GF-D8 (cell line): ENCODE data around the gene SRGAP2B.
"Not testable (repeated sequence)": the region's sequence is repeated elsewhere in the genome, so short reads cannot be mapped to it uniquely, and the experiment has no call there.

Experiments used
- DNase-seq: peaks from one replicate; lab custom pipeline; 2025; lab: John Stamatoyannopoulos, UW

SRGAP2B gene

GRCh38 chr1:145041519-145041918, 53.6 kb downstream of the SRGAP2B start:
- DNase-seq = not testable (repeated sequence)

- not testable (repeated sequence) for DNase-seq
These were observed 59.1 kb downstream of the SRGAP2B start for GRCh38 chr1:145036019-145036418.

GRCh38 chr1:145033523-145033922, 61.6 kb downstream of the SRGAP2B start:
- DNase-seq = not testable (repeated sequence)

GRCh38 chr1:145027251-145027650, 67.9 kb downstream of the SRGAP2B start:
- DNase-seq = not testable (repeated sequence)

- not testable (repeated sequence) for DNase-seq
These were observed 69.8 kb downstream of the SRGAP2B start for GRCh38 chr1:145025286-145025685.

- not testable (repeated sequence) for DNase-seq
These were observed 72.9 kb downstream of the SRGAP2B start for GRCh38 chr1:145022259-145022658.

- DNase-seq = not testable (repeated sequence)
These were observed 73.4 kb downstream of the SRGAP2B start for GRCh38 chr1:145021749-145022148.

GRCh38 chr1:145019709-145020108, 75.4 kb downstream of the SRGAP2B start:
- DNase-seq = not testable (repeated sequence)

- not testable (repeated sequence) for DNase-seq
These were observed 77.4 kb downstream of the SRGAP2B start for GRCh38 chr1:145017725-145018124.

GRCh38 chr1:145016492-145016862, 78.7 kb downstream of the SRGAP2B start:
- not testable (repeated sequence) for DNase-seq

GRCh38 chr1:145015744-145016491, 79.2 kb downstream of the SRGAP2B start:
- DNase-seq = not testable (repeated sequence)

- not testable (repeated sequence) for DNase-seq
These were observed 81.8 kb downstream of the SRGAP2B start for GRCh38 chr1:145013353-145013752.

GRCh38 chr1:145011811-145012210, 83.3 kb downstream of the SRGAP2B start:
- DNase-seq = not testable (repeated sequence)

GRCh38 chr1:145010580-145010979, 84.5 kb downstream of the SRGAP2B start:
- DNase-seq = not testable (repeated sequence)

- not testable (repeated sequence) for DNase-seq
These were observed 85.2 kb downstream of the SRGAP2B start for GRCh38 chr1:145009928-145010327.

GRCh38 chr1:145008388-145008787, 86.7 kb downstream of the SRGAP2B start:
- not testable (repeated sequence) for DNase-seq

- DNase-seq = not testable (repeated sequence)
These were observed 90.0 kb downstream of the SRGAP2B start for GRCh38 chr1:145005142-145005541.

- DNase-seq = not testable (repeated sequence)
These were observed 93.7 kb downstream of the SRGAP2B start for GRCh38 chr1:145001381-145001780.

- not testable (repeated sequence) for DNase-seq
These were observed 94.3 kb downstream of the SRGAP2B start for GRCh38 chr1:145000743-145001326.

- DNase-seq = not testable (repeated sequence)
These were observed 94.9 kb downstream of the SRGAP2B start for GRCh38 chr1:145000074-145000742.

- DNase-seq = not testable (repeated sequence)
These were observed 96.2 kb downstream of the SRGAP2B start for GRCh38 chr1:144998981-144999273.

GRCh38 chr1:144998134-144998980, 96.8 kb downstream of the SRGAP2B start:
- DNase-seq = not testable (repeated sequence)
